Measurements from ENCODE around the gene DNAJC13.

- TF ChIP-seq EZH2phosphoT487 (IDR thresholded peaks at IDR 0.05; ENCODE audit: insufficient read depth, low read depth) (no peak), EZH2 (IDR thresholded peaks at IDR 0.05; ENCODE audit: insufficient read depth, poor library complexity, severe bottlenecking) (no peak)
These were observed 38.5 kb upstream of the DNAJC13 start for GRCh38 chr3:132378846-132379245.

All from GM23248 (cell line).